OCI-LY3 (cell line): ENCODE results near the gene LBP.

Experiments
- H2AFZ ChIP-seq: fragments of 200-600, 300-600 bp; shearing (Covaris generic); 2 replicates; pipeline ENCODE4 v1.6.0; 2014; ENCODE audit warnings: antibody characterized with exemption, low read depth, low read length
- H3K27ac ChIP-seq: fragments of 200-600, 300-600 bp; sonication (generic); 2 replicates; pipeline ENCODE4 v1.5.1; 2014; ENCODE audit warnings: mild to moderate bottlenecking, low read length, moderate library complexity, mixed read lengths
- H3K27me3 ChIP-seq: fragments of 200-600, 300-600 bp; sonication (generic); 2 replicates; pipeline ENCODE4 v1.6.1; 2014; ENCODE audit warnings: low read depth, low read length, mixed read lengths
- H3K36me3 ChIP-seq: fragments of 200-600, 300-600 bp; sonication (generic); replicated peaks from 2 replicates; pipeline ENCODE3; 2014; ENCODE audit warnings: low read depth, low read length, mixed read lengths
- H3K4me1 ChIP-seq: fragments of 300-600, 200-600 bp; sonication (generic); 2 replicates; pipeline ENCODE4 v1.6.1; 2014; ENCODE audit warnings: low read length, mixed read lengths
- H3K4me2 ChIP-seq: fragments of 200-600, 300-600 bp; sonication (generic); 2 replicates; pipeline ENCODE4 v1.6.1; 2014; ENCODE audit warnings: low read length, mixed read lengths
- H3K4me3 ChIP-seq: fragments of 300-600, 200-600 bp; sonication (generic); 2 replicates; pipeline ENCODE4 v1.5.1; 2014; ENCODE audit warnings: antibody characterized with exemption, mild to moderate bottlenecking, low read length, moderate library complexity
- H3K79me2 ChIP-seq: fragments of 300-600, 200-600 bp; shearing (Covaris generic); 2 replicates; pipeline ENCODE4 v1.6.1; 2014; ENCODE audit warnings: mild to moderate bottlenecking, low read length, mixed read lengths
- H3K9ac ChIP-seq: fragments of 300-600, 200-600 bp; shearing (Covaris generic); 2 replicates; pipeline ENCODE4 v1.6.0; 2014; ENCODE audit warnings: mild to moderate bottlenecking, low read length, moderate library complexity
- H3K9me3 ChIP-seq: fragments of 200-600, 300-600 bp; shearing (Covaris generic); 2 replicates; pipeline ENCODE4 v1.6.1; 2014; ENCODE audit warnings: low read length, mixed read lengths; ENCODE audit not compliant: insufficient read depth
- H4K20me1 ChIP-seq: fragments of 200-600, 300-600 bp; sonication (generic); 2 replicates; pipeline ENCODE4 v1.6.1; 2016; ENCODE audit warnings: low read length, mixed read lengths; ENCODE audit not compliant: insufficient read depth
- CTCF ChIP-seq: fragments of 200-600, 300-600 bp; sonication (generic); IDR thresholded peaks from 2 replicates; pipeline ENCODE4 v1.5.1; 2014; ENCODE audit warnings: antibody characterized with exemption, low read length, low read depth
- EZH2phosphoT487 ChIP-seq: fragments of 200-600 bp; shearing (Covaris generic); IDR thresholded peaks from 2 replicates; pipeline ENCODE4 v1.6.1; 2018; ENCODE audit warnings: antibody characterized with exemption, mixed run types, low read depth

Gene LBP

GRCh38 chr20:38308047-38308438 is 38.2 kb upstream of the LBP start:
- Histone ChIP-seq H3K9me3 (no peaks in the 10 kb centered on the region), H3K4me2 (no peak overlapping the region), H3K79me2 (no peaks in the 10 kb centered on the region), H3K9ac (no peak overlapping the region), H4K20me1 (no peaks in the 10 kb centered on the region), H3K36me3 (no peaks in the 10 kb centered on the region), H3K4me1 (no peaks in the 10 kb centered on the region), H3K4me3 (no peak overlapping the region), H2AFZ (no peak overlapping the region), H3K27me3 (peaks cover 53% of the 10 kb centered on the region), H3K27ac (no peak overlapping the region)
- TF ChIP-seq CTCF (no peak), EZH2phosphoT487 (no peak)

- no peaks in the 10 kb centered on the region for H3K79me2 ChIP-seq
- peaks cover 50% of the 10 kb centered on the region for H3K27me3 ChIP-seq
- no peak overlapping the region for H3K9ac ChIP-seq
- no peaks in the 10 kb centered on the region for H4K20me1 ChIP-seq
- H3K27ac ChIP-seq, result no peak overlapping the region
- no peak for TF ChIP-seq CTCF
- no peak for TF ChIP-seq EZH2phosphoT487
- no peak overlapping the region for H2AFZ ChIP-seq
- no peak overlapping the region for H3K4me2 ChIP-seq
- H3K9me3 ChIP-seq, result no peaks in the 10 kb centered on the region
- H3K36me3 ChIP-seq, result no peaks in the 10 kb centered on the region
- no peak overlapping the region for H3K4me3 ChIP-seq
- no peaks in the 10 kb centered on the region for H3K4me1 ChIP-seq
These were observed 37.8 kb upstream of the LBP start for GRCh38 chr20:38308447-38308846.

GRCh38 chr20:38311091-38311490 is 35.2 kb upstream of the LBP start:
- H3K79me2 ChIP-seq, result no peaks in the 10 kb centered on the region
- H3K9me3 ChIP-seq, result no peaks in the 10 kb centered on the region
- H3K4me3 ChIP-seq, result no peak overlapping the region
- H3K36me3 ChIP-seq, result no peaks in the 10 kb centered on the region
- TF ChIP-seq CTCF (no peak), EZH2phosphoT487 (no peak)
- H3K27ac ChIP-seq, result no peak overlapping the region
- H3K4me1 ChIP-seq, result no peaks in the 10 kb centered on the region
- no peak overlapping the region for H2AFZ ChIP-seq
- no peaks in the 10 kb centered on the region for H4K20me1 ChIP-seq
- H3K9ac ChIP-seq, result no peak overlapping the region
- H3K4me2 ChIP-seq, result no peak overlapping the region
- peaks cover 40% of the 10 kb centered on the region for H3K27me3 ChIP-seq

GRCh38 chr20:38311491-38311890 is 34.8 kb upstream of the LBP start:
- TF ChIP-seq EZH2phosphoT487 (no peak), CTCF (no peak)
- Histone ChIP-seq H3K36me3 (no peaks in the 10 kb centered on the region), H3K4me2 (no peak overlapping the region), H3K79me2 (no peaks in the 10 kb centered on the region), H3K9ac (no peak overlapping the region), H3K27ac (no peak overlapping the region), H3K27me3 (peaks cover 44% of the 10 kb centered on the region), H3K4me3 (no peak overlapping the region), H4K20me1 (no peaks in the 10 kb centered on the region), H3K9me3 (no peaks in the 10 kb centered on the region), H3K4me1 (no peaks in the 10 kb centered on the region), H2AFZ (no peak overlapping the region)
